Spinal cord (tissue), 10 donors: ENCODE data around the gene NPRL2. TPM values are rescaled to one million over a fixed set of nuclear protein-coding genes. Genes with fewer than 3 reads are reported as not detected.

Experiments
- DNase-seq, 6 donors: peaks; one replicate each; pipeline versions ENCODE4 v3.0.0 to v3.0.0-alpha.2; 2013 to 2015; ENCODE audit warnings: low spot score in 6 of 6, low read depth in 4 of 6
- H3K27ac ChIP-seq: one replicate; pipeline ENCODE4 v1.5.1; 2013; ENCODE audit warnings: low read depth, low read length, control low read depth
- H3K27me3 ChIP-seq: one replicate; pipeline ENCODE4 v1.6.1; 2013; ENCODE audit warnings: low read length; ENCODE audit not compliant: control insufficient read depth, insufficient read depth
- H3K36me3 ChIP-seq: one replicate; pipeline ENCODE4 v1.6.1; 2013; ENCODE audit warnings: low read length; ENCODE audit not compliant: control insufficient read depth, insufficient read depth
- H3K4me1 ChIP-seq: one replicate; pipeline ENCODE4 v1.6.1; 2013; ENCODE audit warnings: low read length; ENCODE audit not compliant: control insufficient read depth, insufficient read depth
- H3K4me3 ChIP-seq: one replicate; pipeline ENCODE4 v1.5.1; 2013; ENCODE audit warnings: low read depth, low read length, control low read depth
- H3K9me3 ChIP-seq: one replicate; pipeline ENCODE4 v1.6.1; 2013; ENCODE audit warnings: low read length; ENCODE audit not compliant: control insufficient read depth, insufficient read depth
- WGBS: methylation state at CpG from one replicate; pipeline ENCODE4 v1.1.5; 2013; ENCODE audit warnings: missing lambda C conversion rate; ENCODE audit not compliant: insufficient coverage; 5-methylcytosine and 5-hydroxymethylcytosine counted together
- polyA plus RNA-seq, 2 donors: library from polyadenylated mRNA; unstranded; fragments of 120-200 nt; gene quantifications; one replicate each; pipeline ENCODE4 v1.2.1, GENCODE V29; 2013; ENCODE audit not compliant: insufficient read length in 2 of 2
- total RNA-seq, 2 donors: library from RNA; depleted of rRNA in 1 of 2; stranded (reverse); fragments of 120-200 nt in 1 of 2; fragments of >200 nt in 1 of 2; gene quantifications; one replicate each; pipeline versions ENCODE4 v1.2.3 to v1.2.4, GENCODE V29; 2013 to 2014
- donor health status: healthy.

The NPRL2 gene
- total and polyA plus RNA-seq, 4 donors: 22.6 to 43.8 (median 37.0) TPM

- WGBS: 93% methylated on average over 9 of the region's 9 CpGs
- Histone ChIP-seq H3K36me3 (peaks cover 23% of the 10 kb centered on the region), H3K4me1 (peaks cover 56% of the 10 kb centered on the region), H3K9me3 (no peaks in the 10 kb centered on the region), H3K27me3 (peaks cover 21% of the 10 kb centered on the region), H3K27ac (no peak overlapping the region), H3K4me3 (peak overlapping the region; percentile 40)
- no peak for DNase-seq
Observed at GRCh38 chr3:50341537-50341936, 9.0 kb downstream of the NPRL2 start.

- Histone ChIP-seq H3K9me3 (no peaks in the 10 kb centered on the region), H3K4me1 (peaks cover 59% of the 10 kb centered on the region), H3K27me3 (peaks cover 21% of the 10 kb centered on the region), H3K36me3 (peaks cover 23% of the 10 kb centered on the region), H3K27ac (peak within 1 kb of the TSS; percentile 33), H3K4me3 (peak within 1 kb of the TSS; percentile 40)
- DNase-seq: peak in 1 of 6 donors; percentile 56
- WGBS: 11% methylated on average over 83 of the region's 85 CpGs
Observed at GRCh38 chr3:50340448-50341329, 9.9 kb downstream of the NPRL2 start, which contains the start of gene RASSF1. Gene RASSF1 (minus strand): TSS chr3:50340836. CDS start chr3:50340805, 31 bp downstream.

GRCh38 chr3:50340147-50340447 is 10.5 kb downstream of the NPRL2 start:
- Histone ChIP-seq H3K36me3 (peaks cover 23% of the 10 kb centered on the region), H3K4me1 (peaks cover 58% of the 10 kb centered on the region), H3K27me3 (peaks cover 17% of the 10 kb centered on the region), H3K9me3 (no peaks in the 10 kb centered on the region), H3K27ac (peak overlapping the region; percentile 27), H3K4me3 (peak overlapping the region; percentile 40)
- no peak for DNase-seq
- 34% methylated on average over 8 of the region's 9 CpGs for WGBS

- H3K27ac ChIP-seq: peak overlapping the region; percentile 27
Observed at GRCh38 chr3:50339485-50340146, 11.0 kb downstream of the NPRL2 start.

GRCh38 chr3:50338965-50339364 is 11.6 kb downstream of the NPRL2 start:
- H3K4me1 ChIP-seq: peaks cover 56% of the 10 kb centered on the region
- no peak for DNase-seq
- H3K36me3 ChIP-seq: peaks cover 23% of the 10 kb centered on the region
- H3K27ac ChIP-seq: peak overlapping the region; percentile 54
- no peak overlapping the region for H3K4me3 ChIP-seq
- no peaks in the 10 kb centered on the region for H3K9me3 ChIP-seq
- peaks cover 16% of the 10 kb centered on the region for H3K27me3 ChIP-seq
- 87% methylated on average over 5 of the region's 5 CpGs for WGBS

More at GRCh38 chr3:50339485-50340146, 11.0 kb downstream of the NPRL2 start:
- peak overlapping the region; percentile 40 for H3K4me3 ChIP-seq
- peaks cover 23% of the 10 kb centered on the region for H3K36me3 ChIP-seq
- peaks cover 56% of the 10 kb centered on the region for H3K4me1 ChIP-seq
- no peak for DNase-seq
- no peaks in the 10 kb centered on the region for H3K9me3 ChIP-seq
- WGBS: 85% methylated on average over 10 of the region's 14 CpGs
- peaks cover 16% of the 10 kb centered on the region for H3K27me3 ChIP-seq

GRCh38 chr3:50337175-50337861 is 13.3 kb downstream of the NPRL2 start:
- Histone ChIP-seq H3K9me3 (no peaks in the 10 kb centered on the region), H3K27me3 (peaks cover 16% of the 10 kb centered on the region), H3K27ac (peak overlapping the region; percentile 95), H3K4me3 (peak overlapping the region; percentile 85), H3K36me3 (peaks cover 20% of the 10 kb centered on the region), H3K4me1 (peaks cover 53% of the 10 kb centered on the region)
- under 1% methylated on average over 79 of the region's 79 CpGs for WGBS
- DNase-seq: peak; percentile 92 to 99 (median 96)

- H3K9me3 ChIP-seq: no peaks in the 10 kb centered on the region
- 0% methylated on average over 31 of the region's 31 CpGs for WGBS
- H3K4me3 ChIP-seq: peak overlapping the region; percentile 85
- peaks cover 21% of the 10 kb centered on the region for H3K36me3 ChIP-seq
- peak in 1 of 6 donors; percentile 34 for DNase-seq
- peaks cover 13% of the 10 kb centered on the region for H3K27me3 ChIP-seq
- peaks cover 51% of the 10 kb centered on the region for H3K4me1 ChIP-seq
- H3K27ac ChIP-seq: peak overlapping the region; percentile 95
Observed at GRCh38 chr3:50336452-50337174, 14.0 kb downstream of the NPRL2 start.

GRCh38 chr3:50334339-50335075 is 16.1 kb downstream of the NPRL2 start:
- H3K4me3 ChIP-seq: no peak overlapping the region
- H3K36me3 ChIP-seq: peaks cover 35% of the 10 kb centered on the region
- DNase-seq: no peak
- peaks cover 33% of the 10 kb centered on the region for H3K4me1 ChIP-seq
- H3K27ac ChIP-seq: peak overlapping the region; percentile 29
- WGBS: 79% methylated on average over 5 of the region's 5 CpGs
- H3K9me3 ChIP-seq: no peaks in the 10 kb centered on the region
- H3K27me3 ChIP-seq: no peaks in the 10 kb centered on the region
